HTR-8/SVneo (cell line): ENCODE measurements around the gene PSTK.
A peak's percentile ranks its signal among the peaks of the same experiment; 100 is the strongest.

ENCODE experiments used
- DNase-seq: peaks from one replicate; pipeline ENCODE4 v3.0.0; 2011; ENCODE audit warnings: low spot score, mixed read lengths; ENCODE audit not compliant: insufficient read length
- FAIRE-seq: peaks from 2 replicates; lab custom pipeline; 2011; peaks lifted over from hg19 to GRCh38; lab: Jason Lieb, UNC

Gene PSTK

GRCh38 chr10:122980209-122981065 lies at the start of gene PSTK:
TSS of gene PSTK (plus strand) at chr10:122980401. CDS start at chr10:122980480, 79 bp downstream.
- FAIRE-seq (peak; percentile 16), DNase-seq (peak; percentile 75)

GRCh38 chr10:122931088-122931906 lies 48.9 kb upstream of the PSTK start:
- FAIRE-seq, result no peak
- DNase-seq, result no peak

- FAIRE-seq, result no peak
- no peak for DNase-seq
These were observed 40.9 kb upstream of the PSTK start for GRCh38 chr10:122939133-122939855.

GRCh38 chr10:122939856-122940543 lies 40.2 kb upstream of the PSTK start:
- FAIRE-seq, result no peak
- no peak for DNase-seq

- FAIRE-seq, result no peak
These were observed 30.9 kb upstream of the PSTK start for GRCh38 chr10:122949296-122949695.

GRCh38 chr10:122953902-122954730 lies 26.1 kb upstream of the PSTK start, which contains the start of gene C10orf88:
TSS of gene C10orf88 (minus strand) at chr10:122954227. CDS start at chr10:122954178, 49 bp downstream.
- DNase-seq, result peak; percentile 94
- peak; percentile 82 for FAIRE-seq

More at GRCh38 chr10:122949296-122949695, 30.9 kb upstream of the PSTK start:
- DNase-seq, result no peak

GRCh38 chr10:122954731-122955050 lies 25.5 kb upstream of the PSTK start:
- no peak for FAIRE-seq
- no peak for DNase-seq

- FAIRE-seq (no peak), DNase-seq (no peak)
These were observed 24.3 kb upstream of the PSTK start for GRCh38 chr10:122955892-122956291.

GRCh38 chr10:122957474-122957873 lies 22.7 kb upstream of the PSTK start:
- no peak for FAIRE-seq
- DNase-seq, result no peak

- DNase-seq, result no peak
- FAIRE-seq, result no peak
These were observed 17.8 kb upstream of the PSTK start for GRCh38 chr10:122962405-122962804.

- DNase-seq, result no peak
- FAIRE-seq, result no peak
These were observed 13.3 kb upstream of the PSTK start for GRCh38 chr10:122966879-122967278.

GRCh38 chr10:122968698-122969097 lies 11.5 kb upstream of the PSTK start:
- no peak for FAIRE-seq

GRCh38 chr10:122974023-122974422 lies 6.2 kb upstream of the PSTK start:
- DNase-seq (no peak), FAIRE-seq (no peak)

More at GRCh38 chr10:122968698-122969097, 11.5 kb upstream of the PSTK start:
- DNase-seq, result no peak

GRCh38 chr10:122974543-122975064 lies 5.6 kb upstream of the PSTK start:
- FAIRE-seq (no peak), DNase-seq (no peak)

- DNase-seq, result peak; percentile 6
- FAIRE-seq, result no peak
These were observed 864 bp downstream of the PSTK start for GRCh38 chr10:122981066-122981464.

GRCh38 chr10:122983898-122984297 lies 3.7 kb downstream of the PSTK start:
- FAIRE-seq, result no peak
- no peak for DNase-seq

GRCh38 chr10:122984708-122985107 lies 4.5 kb downstream of the PSTK start:
- DNase-seq (no peak), FAIRE-seq (no peak)

- FAIRE-seq (no peak), DNase-seq (no peak)
These were observed 6.1 kb downstream of the PSTK start for GRCh38 chr10:122986335-122986734.

GRCh38 chr10:122988501-122988900 lies 8.3 kb downstream of the PSTK start:
- FAIRE-seq (no peak), DNase-seq (no peak)
